ENCODE data around the gene TLK1.

TLK1 gene

GRCh38 chr2:171008550-171009205 is 152.0 kb downstream of the TLK1 start:
- DNase-seq (ENCODE audit: low spot score) = no peak
- FAIRE-seq = no peak

- no peak for DNase-seq (ENCODE audit: low spot score)
- FAIRE-seq = no peak
Observed at GRCh38 chr2:171004833-171005232, 155.9 kb downstream of the TLK1 start.

GRCh38 chr2:171004363-171004762 is 156.3 kb downstream of the TLK1 start:
- no peak for DNase-seq (ENCODE audit: low spot score)
- no peak for FAIRE-seq

GRCh38 chr2:170999654-171000053 is 161.0 kb downstream of the TLK1 start:
- FAIRE-seq = no peak
- DNase-seq (ENCODE audit: low spot score) = no peak

GRCh38 chr2:170997893-170998597 is 162.6 kb downstream of the TLK1 start:
- DNase-seq (ENCODE audit: low spot score) = no peak

GRCh38 chr2:170996316-170996715 is 164.4 kb downstream of the TLK1 start:
- DNase-seq (ENCODE audit: low spot score) (no peak), FAIRE-seq (no peak)

More at GRCh38 chr2:170997893-170998597, 162.6 kb downstream of the TLK1 start:
- no peak for FAIRE-seq

- DNase-seq (ENCODE audit: low spot score) = no peak
- no peak for FAIRE-seq
Observed at GRCh38 chr2:170991398-170992182, 169.1 kb downstream of the TLK1 start.

- FAIRE-seq (no peak), DNase-seq (ENCODE audit: low spot score) (no peak)
Observed at GRCh38 chr2:170986566-170987258, 174.0 kb downstream of the TLK1 start.

GRCh38 chr2:170985407-170985806 is 175.3 kb downstream of the TLK1 start:
- no peak for FAIRE-seq
- DNase-seq (ENCODE audit: low spot score) = no peak

- no peak for FAIRE-seq
Observed at GRCh38 chr2:170984079-170984478, 176.6 kb downstream of the TLK1 start.

GRCh38 chr2:170975943-170976270 is 184.8 kb downstream of the TLK1 start:
- no peak for DNase-seq (ENCODE audit: low spot score)
- no peak for FAIRE-seq

More at GRCh38 chr2:170984079-170984478, 176.6 kb downstream of the TLK1 start:
- no peak for DNase-seq (ENCODE audit: low spot score)

GRCh38 chr2:170975127-170975942 is 185.4 kb downstream of the TLK1 start:
- FAIRE-seq = no peak
- DNase-seq (ENCODE audit: low spot score) = no peak

GRCh38 chr2:170974304-170974993 is 186.2 kb downstream of the TLK1 start:
- DNase-seq (ENCODE audit: low spot score) (peak; percentile 53), FAIRE-seq (no peak)

- peak; percentile 95 for DNase-seq (ENCODE audit: low spot score)
- FAIRE-seq = no peak
Observed at GRCh38 chr2:170973492-170974303, 187.0 kb downstream of the TLK1 start.

- no peak for FAIRE-seq
- no peak for DNase-seq (ENCODE audit: low spot score)
Observed at GRCh38 chr2:170973225-170973491, 187.5 kb downstream of the TLK1 start.

- no peak for FAIRE-seq
- DNase-seq (ENCODE audit: low spot score) = no peak
Observed at GRCh38 chr2:170972296-170973224, 188.1 kb downstream of the TLK1 start.

- no peak for FAIRE-seq
- DNase-seq (ENCODE audit: low spot score) = no peak
Observed at GRCh38 chr2:170971071-170971470, 189.6 kb downstream of the TLK1 start.

GRCh38 chr2:170969872-170970496 is 190.7 kb downstream of the TLK1 start:
- DNase-seq (ENCODE audit: low spot score) (no peak), FAIRE-seq (no peak)
